WTC11 (cell line): ENCODE measurements around the gene BRSK2. TPM values are rescaled to one million over a fixed set of nuclear protein-coding genes. Genes with fewer than 3 reads are reported as not detected.

Experiments
- ATAC-seq: fragments of 200-7000 bp; cut with Tn5 transposase; 2 replicates; pipeline ENCODE4 v1.10.0; 2021; ENCODE audit warnings: mild to moderate bottlenecking, moderate library complexity
- CTCF ChIA-PET: fragments of 300-600 bp; sonication (Branson Sonifier 250); formaldehyde crosslinking; loops from one replicate; lab custom pipeline; 2021; ENCODE audit warnings: antibody characterized with exemption; lab: Charles Lee
- POLR2A ChIA-PET: fragments of 350-600 bp; sonication (Branson Sonifier 250); formaldehyde crosslinking; loops from one replicate; lab custom pipeline; 2021; ENCODE audit warnings: antibody characterized with exemption; lab: Charles Lee
- DNase-seq: peaks from one replicate; pipeline ENCODE4 v3.0.0; 2021; ENCODE audit warnings: low spot score
- H3K27ac Mint-ChIP-seq: 2 replicates; pipeline ENCODE4 v1.8.0; 2021; ENCODE audit warnings: mixed read lengths
- H3K27me3 Mint-ChIP-seq: 2 replicates; pipeline ENCODE4 v1.8.0; 2021; ENCODE audit warnings: low read depth, mild to moderate bottlenecking, moderate library complexity, mixed read lengths
- H3K36me3 Mint-ChIP-seq: 2 replicates; pipeline ENCODE4 v1.8.0; 2021; ENCODE audit warnings: mixed read lengths
- H3K4me1 Mint-ChIP-seq: 2 replicates; pipeline ENCODE4 v1.8.0; 2022; ENCODE audit warnings: mixed read lengths
- H3K4me3 Mint-ChIP-seq: 2 replicates; pipeline ENCODE4 v1.8.0; 2021; ENCODE audit warnings: mild to moderate bottlenecking, moderate library complexity, mixed read lengths
- H3K9me3 Mint-ChIP-seq: 2 replicates; pipeline ENCODE4 v1.8.0; 2021; ENCODE audit warnings: mixed read lengths
- CTCF ChIP-seq: fragments of 200-600 bp; IDR thresholded peaks from 2 replicates; pipeline ENCODE4 v1.8.0; 2022; ENCODE audit warnings: antibody characterized with exemption
- E2F4 ChIP-seq: sonication (generic); formaldehyde crosslinking; IDR thresholded peaks from 2 replicates; pipeline ENCODE4 v1.8.1; 2022; ENCODE audit warnings: low read depth, mild to moderate bottlenecking, moderate library complexity, missing genetic modification reagents, borderline replicate concordance
- EMX1 ChIP-seq: fragments of 250-450 bp; sonication (Bioruptor Pico); IDR thresholded peaks from 2 replicates; pipeline ENCODE4 v1.8.0; 2021; ENCODE audit warnings: mild to moderate bottlenecking
- ESRRA ChIP-seq: sonication (generic); formaldehyde crosslinking; IDR thresholded peaks from 2 replicates; pipeline ENCODE4 v1.8.1; 2022; ENCODE audit warnings: mild to moderate bottlenecking, missing genetic modification reagents, borderline replicate concordance
- FOXJ3 ChIP-seq: sonication (generic); formaldehyde crosslinking; IDR thresholded peaks from 2 replicates; pipeline ENCODE4 v1.9.0; 2021; ENCODE audit warnings: missing genetic modification reagents, mild to moderate bottlenecking, borderline replicate concordance
- IRF1 ChIP-seq: sonication (generic); formaldehyde crosslinking; IDR thresholded peaks from 2 replicates; pipeline ENCODE4 v1.8.0; 2023; ENCODE audit warnings: missing genetic modification reagents
- JAZF1 ChIP-seq: fragments of 250-450 bp; sonication (Bioruptor Pico); IDR thresholded peaks from 2 replicates; pipeline ENCODE4 v1.9.0; 2021; ENCODE audit warnings: moderate library complexity, mild to moderate bottlenecking, inconsistent platforms
- NFATC4 ChIP-seq: fragments of 250-450 bp; sonication (Bioruptor Pico); IDR thresholded peaks from 2 replicates; pipeline ENCODE4 v1.9.0; 2021; ENCODE audit warnings: mild to moderate bottlenecking
- NR1H2 ChIP-seq: sonication (generic); formaldehyde crosslinking; IDR thresholded peaks from 2 replicates; pipeline ENCODE4 v1.9.0; 2021; ENCODE audit warnings: mild to moderate bottlenecking, moderate library complexity, missing genetic modification reagents
- OVOL2 ChIP-seq: fragments of 250-450 bp; sonication (Bioruptor Pico); IDR thresholded peaks from 2 replicates; pipeline ENCODE4 v1.9.0; 2021; ENCODE audit warnings: mild to moderate bottlenecking, borderline replicate concordance
- SMAD3 ChIP-seq: sonication (generic); formaldehyde crosslinking; IDR thresholded peaks from 2 replicates; pipeline ENCODE4 v1.8.0; 2022; ENCODE audit warnings: missing genetic modification reagents, mild to moderate bottlenecking, borderline replicate concordance
- ZNF232 ChIP-seq: sonication (generic); formaldehyde crosslinking; IDR thresholded peaks from 2 replicates; pipeline ENCODE4 v1.8.0; 2022; ENCODE audit warnings: mild to moderate bottlenecking, missing genetic modification reagents
- ZNF263 ChIP-seq: sonication (generic); formaldehyde crosslinking; IDR thresholded peaks from 2 replicates; pipeline ENCODE4 v1.8.1; 2022; ENCODE audit warnings: low read depth, mild to moderate bottlenecking, moderate library complexity, missing genetic modification reagents
- ZNF416 ChIP-seq: fragments of 250-450 bp; sonication (Bioruptor Pico); IDR thresholded peaks from 2 replicates; pipeline ENCODE4 v1.9.0; 2021; ENCODE audit warnings: mild to moderate bottlenecking, inconsistent platforms
- ZNF425 ChIP-seq: fragments of 250-450 bp; sonication (Bioruptor Pico); conservative IDR thresholded peaks from 2 replicates; pipeline ENCODE4 v1.9.0; 2021; ENCODE audit warnings: mild to moderate bottlenecking
- ZNF512 ChIP-seq: sonication (generic); formaldehyde crosslinking; IDR thresholded peaks from 2 replicates; pipeline ENCODE4 v1.8.1; 2022; ENCODE audit warnings: missing genetic modification reagents, borderline replicate concordance
- total RNA-seq: library from RNA; stranded (reverse); gene quantifications from 3 replicates; pipeline ENCODE4 v1.2.3, GENCODE V29; 2021
- TF ChIP-seq, protein P1 (sequence below): sonication (generic); formaldehyde crosslinking; IDR thresholded peaks from 2 replicates; pipeline ENCODE4 v1.8.0; 2023; ENCODE audit warnings: missing genetic modification reagents, mild to moderate bottlenecking, borderline replicate concordance
- TF ChIP-seq, protein P2 (sequence below): sonication (generic); formaldehyde crosslinking; conservative IDR thresholded peaks from 2 replicates; pipeline ENCODE4 v1.8.1; 2022; ENCODE audit warnings: mild to moderate bottlenecking, missing genetic modification reagents

The BRSK2 gene
- total RNA-seq, 1 experiment from 2014 or later: 34.5 TPM

DNA sequence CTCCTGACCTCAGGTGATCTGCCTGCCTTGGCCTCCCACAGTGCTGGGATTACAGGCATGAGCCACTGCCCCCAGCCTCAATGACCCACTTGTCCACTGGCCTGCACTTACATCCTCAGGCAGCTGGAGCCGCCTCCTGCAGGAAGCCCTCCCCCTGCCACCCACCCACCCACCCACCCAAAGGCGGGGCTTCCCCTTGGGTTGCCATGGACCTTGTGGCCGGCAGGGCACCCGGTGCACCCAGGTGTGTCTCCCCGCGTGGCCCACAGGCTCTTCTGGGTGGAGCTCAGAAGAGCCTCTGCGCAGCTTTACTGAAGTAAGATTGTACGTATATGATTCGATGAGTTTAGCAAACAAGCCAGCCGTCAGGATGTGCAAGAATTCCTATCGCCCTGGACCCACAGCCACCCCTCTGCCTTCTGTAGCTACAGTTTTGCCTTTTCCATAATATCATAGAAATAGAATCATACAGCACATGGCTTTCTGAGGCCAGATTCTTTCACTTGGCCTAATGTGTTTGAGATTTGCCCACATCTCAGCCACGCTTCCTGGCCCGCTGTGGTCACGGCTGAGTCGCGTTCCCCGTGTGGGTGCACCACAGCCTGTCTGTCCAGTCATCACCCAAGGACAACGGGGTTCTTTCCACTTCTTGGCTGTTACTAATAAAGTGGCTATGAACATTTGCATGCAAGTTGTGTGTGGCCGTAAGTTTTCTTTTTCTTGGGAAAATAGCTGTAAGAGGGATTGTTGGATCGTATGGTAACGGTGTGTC lies 5.3 kb upstream of the BRSK2 start:
- peaks cover 8% of the 10 kb centered on the region; the same call in 1 of the 2 replicates for H3K4me1 Mint-ChIP-seq
- TF ChIP-seq IRF1 (CRISPR knock-in tag) (no peak), ZNF416 (CRISPR knock-in tag) (no peak), E2F4 (CRISPR knock-in tag) (no peak), ZNF425 (CRISPR knock-in tag) (no peak), ZNF263 (CRISPR knock-in tag) (no peak), EMX1 (CRISPR knock-in tag) (no peak), ESRRA (CRISPR knock-in tag) (no peak)
- TF ChIP-seq, protein P1, sequence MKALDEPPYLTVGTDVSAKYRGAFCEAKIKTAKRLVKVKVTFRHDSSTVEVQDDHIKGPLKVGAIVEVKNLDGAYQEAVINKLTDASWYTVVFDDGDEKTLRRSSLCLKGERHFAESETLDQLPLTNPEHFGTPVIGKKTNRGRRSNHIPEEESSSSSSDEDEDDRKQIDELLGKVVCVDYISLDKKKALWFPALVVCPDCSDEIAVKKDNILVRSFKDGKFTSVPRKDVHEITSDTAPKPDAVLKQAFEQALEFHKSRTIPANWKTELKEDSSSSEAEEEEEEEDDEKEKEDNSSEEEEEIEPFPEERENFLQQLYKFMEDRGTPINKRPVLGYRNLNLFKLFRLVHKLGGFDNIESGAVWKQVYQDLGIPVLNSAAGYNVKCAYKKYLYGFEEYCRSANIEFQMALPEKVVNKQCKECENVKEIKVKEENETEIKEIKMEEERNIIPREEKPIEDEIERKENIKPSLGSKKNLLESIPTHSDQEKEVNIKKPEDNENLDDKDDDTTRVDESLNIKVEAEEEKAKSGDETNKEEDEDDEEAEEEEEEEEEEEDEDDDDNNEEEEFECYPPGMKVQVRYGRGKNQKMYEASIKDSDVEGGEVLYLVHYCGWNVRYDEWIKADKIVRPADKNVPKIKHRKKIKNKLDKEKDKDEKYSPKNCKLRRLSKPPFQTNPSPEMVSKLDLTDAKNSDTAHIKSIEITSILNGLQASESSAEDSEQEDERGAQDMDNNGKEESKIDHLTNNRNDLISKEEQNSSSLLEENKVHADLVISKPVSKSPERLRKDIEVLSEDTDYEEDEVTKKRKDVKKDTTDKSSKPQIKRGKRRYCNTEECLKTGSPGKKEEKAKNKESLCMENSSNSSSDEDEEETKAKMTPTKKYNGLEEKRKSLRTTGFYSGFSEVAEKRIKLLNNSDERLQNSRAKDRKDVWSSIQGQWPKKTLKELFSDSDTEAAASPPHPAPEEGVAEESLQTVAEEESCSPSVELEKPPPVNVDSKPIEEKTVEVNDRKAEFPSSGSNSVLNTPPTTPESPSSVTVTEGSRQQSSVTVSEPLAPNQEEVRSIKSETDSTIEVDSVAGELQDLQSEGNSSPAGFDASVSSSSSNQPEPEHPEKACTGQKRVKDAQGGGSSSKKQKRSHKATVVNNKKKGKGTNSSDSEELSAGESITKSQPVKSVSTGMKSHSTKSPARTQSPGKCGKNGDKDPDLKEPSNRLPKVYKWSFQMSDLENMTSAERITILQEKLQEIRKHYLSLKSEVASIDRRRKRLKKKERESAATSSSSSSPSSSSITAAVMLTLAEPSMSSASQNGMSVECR (CRISPR knock-in tag): no peak
- TF ChIP-seq, protein P2, sequence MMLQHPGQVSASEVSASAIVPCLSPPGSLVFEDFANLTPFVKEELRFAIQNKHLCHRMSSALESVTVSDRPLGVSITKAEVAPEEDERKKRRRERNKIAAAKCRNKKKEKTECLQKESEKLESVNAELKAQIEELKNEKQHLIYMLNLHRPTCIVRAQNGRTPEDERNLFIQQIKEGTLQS: no peak
- no peak overlapping the region for H3K27ac Mint-ChIP-seq
- no peaks in the 10 kb centered on the region for H3K36me3 Mint-ChIP-seq
- CTCF ChIA-PET: interaction anchor here (1.5 kb wide), 1 partner anchor 54 kb away, joined by 3 read pairs; no protein-coding TSS in a partner anchor
- POLR2A ChIA-PET: no interaction called here
- ATAC-seq (no peak), DNase-seq (no peak)
- no peaks in the 10 kb centered on the region for H3K9me3 Mint-ChIP-seq
- H3K27me3 Mint-ChIP-seq: peaks cover 28% of the 10 kb centered on the region
- H3K4me3 Mint-ChIP-seq: peak overlapping the region; percentile 61; the same call in 1 of the 2 replicates

GRCh38 chr11:1387521-1387920 lies 2.2 kb upstream of the BRSK2 start:
- H3K9me3 Mint-ChIP-seq: no peaks in the 10 kb centered on the region
- no peak overlapping the region for H3K27ac Mint-ChIP-seq
- CTCF ChIA-PET: interaction anchor here (2.2 to 2.4 kb wide), 2 partner anchors 33 to 125 kb away, joined by 7 to 13 read pairs; no protein-coding TSS in a partner anchor
- DNase-seq: no peak
- POLR2A ChIA-PET: no interaction called here
- no peak for TF ChIP-seq FOXJ3 (CRISPR knock-in tag)
- no peak for TF ChIP-seq NFATC4 (CRISPR knock-in tag)
- no peak for TF ChIP-seq JAZF1 (CRISPR knock-in tag)
- no peak for TF ChIP-seq OVOL2 (CRISPR knock-in tag)
- no peak for TF ChIP-seq CTCF
- TF ChIP-seq SMAD3 (CRISPR knock-in tag): no peak
- TF ChIP-seq ZNF232: no peak
- no peak for TF ChIP-seq ZNF512
- no peak for TF ChIP-seq NR1H2
- H3K36me3 Mint-ChIP-seq: no peaks in the 10 kb centered on the region
- no peak for ATAC-seq
- H3K4me3 Mint-ChIP-seq: no peak overlapping the region
- H3K4me1 Mint-ChIP-seq: peaks cover 14% of the 10 kb centered on the region
- peaks cover 21% of the 10 kb centered on the region for H3K27me3 Mint-ChIP-seq
